Fibroblast of pulmonary artery (primary cell): ENCODE measurements around the gene PHF5A.
"Not testable (repeated sequence)": the region's sequence is repeated elsewhere in the genome, so short reads cannot be mapped to it uniquely, and the experiment has no call there.

Source experiments
- DNase-seq: peaks from one replicate; pipeline ENCODE4 v3.0.0-alpha.2; 2010; ENCODE audit warnings: low read depth
- H3K4me3 ChIP-seq: replicated peaks from 2 replicates; pipeline ENCODE4 v1.5.1; 2011; ENCODE audit warnings: low read depth, mild to moderate bottlenecking, control low read depth, low read length, moderate library complexity
- CTCF ChIP-seq: IDR thresholded peaks from 2 replicates; pipeline ENCODE4 v1.5.1; 2011; ENCODE audit warnings: mild to moderate bottlenecking, control low read depth, low read length, inconsistent platforms; ENCODE audit errors: missing control alignments

PHF5A gene

DNA sequence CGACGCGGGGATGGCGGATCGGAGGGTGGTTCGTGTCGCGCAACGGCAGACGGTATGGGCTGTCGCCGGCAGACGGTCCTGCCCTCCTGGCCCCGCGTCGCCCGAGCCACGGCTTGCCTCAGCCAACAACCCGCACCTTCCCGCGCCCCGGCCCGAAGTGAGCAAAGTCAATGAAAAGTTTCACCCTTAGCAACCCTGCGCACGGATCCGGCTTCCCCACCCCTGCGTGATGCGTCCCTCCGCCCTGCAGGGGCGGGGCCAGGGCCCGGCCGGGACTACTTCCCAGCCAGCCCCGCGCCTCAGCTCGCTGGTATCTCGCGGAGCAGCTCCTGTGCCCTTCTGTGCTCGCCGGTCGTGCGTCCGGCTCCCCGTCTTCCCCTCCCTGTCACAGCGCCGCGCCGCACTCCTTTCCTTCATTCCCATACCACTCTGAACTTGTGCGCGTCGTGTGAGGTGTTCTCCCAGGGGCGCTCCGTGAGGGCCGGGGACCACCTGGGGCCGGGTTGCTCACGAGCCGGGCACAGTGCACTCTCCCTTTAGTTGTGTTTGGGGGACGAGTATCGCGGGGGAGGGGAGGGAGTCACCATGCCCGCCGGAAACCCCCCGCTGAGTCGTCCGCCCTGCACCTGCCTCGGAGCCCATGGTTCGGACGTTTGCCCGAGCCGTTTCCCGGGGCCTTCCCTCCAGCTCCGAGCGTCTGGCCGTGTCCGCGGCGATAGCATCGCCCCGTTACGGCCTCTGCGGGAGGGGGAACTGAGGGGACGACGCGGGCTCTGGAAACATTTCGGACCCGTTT is 21.7 kb downstream of the PHF5A start, which contains the start of gene TOB2:
Gene TOB2, minus strand, starts transcription at position 163 of the 796 bp plus-strand sequence. CDS start 9,456 bp downstream, outside the sequence.
- H3K4me3 ChIP-seq = peak within 1 kb of the TSS; percentile 99
- peak; percentile 96 for DNase-seq
- no peak for TF ChIP-seq CTCF

- TF ChIP-seq CTCF = no peak
- no peak for DNase-seq
- peak overlapping the region; percentile 99 for H3K4me3 ChIP-seq
Measured at GRCh38 chr22:41446057-41446501, 22.4 kb downstream of the PHF5A start.

GRCh38 chr22:41445129-41446056 is 23.1 kb downstream of the PHF5A start:
- peak overlapping the region; percentile 99 for H3K4me3 ChIP-seq
- no peak for TF ChIP-seq CTCF
- DNase-seq = peak; percentile 14

DNA sequence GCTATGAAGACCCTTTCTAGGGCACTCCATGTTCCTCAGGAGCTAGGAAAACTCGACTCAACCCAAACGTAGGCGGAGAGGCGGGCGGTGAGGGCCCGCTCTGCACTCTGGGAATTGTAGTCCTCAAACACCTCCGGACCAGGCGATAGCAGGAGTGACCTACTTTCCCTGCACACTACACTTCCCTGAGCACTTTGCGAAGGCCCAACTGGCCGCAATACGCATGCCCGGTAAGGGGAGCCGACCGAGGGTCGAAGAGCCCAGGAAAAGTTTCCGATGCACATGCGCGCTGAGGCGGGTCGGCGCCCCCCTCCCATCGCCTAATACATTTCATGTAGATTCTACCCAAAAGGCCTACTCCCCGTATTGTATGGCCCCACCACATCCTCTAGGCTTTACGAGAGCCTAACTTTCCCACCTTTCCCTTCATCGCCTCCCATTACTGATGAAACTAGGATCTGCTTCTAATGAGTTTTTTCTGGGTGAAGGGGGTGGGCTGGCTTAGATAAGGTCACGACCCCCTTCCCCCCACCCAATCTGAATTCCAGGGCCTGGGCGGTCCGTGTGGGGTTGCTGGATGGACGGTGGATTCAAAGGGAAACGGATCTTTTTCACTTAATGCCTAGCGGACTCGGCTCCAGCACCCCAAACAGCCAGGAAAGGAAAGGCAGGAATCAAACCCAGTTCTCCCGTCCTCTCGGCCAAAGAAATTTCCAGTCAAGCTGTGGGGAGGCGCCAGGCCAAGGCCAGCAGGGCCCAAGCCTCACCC is 23.9 kb downstream of the PHF5A start:
- DNase-seq = peak; percentile 98
- peak overlapping the region; percentile 99 for H3K4me3 ChIP-seq
- TF ChIP-seq CTCF = no peak

DNA sequence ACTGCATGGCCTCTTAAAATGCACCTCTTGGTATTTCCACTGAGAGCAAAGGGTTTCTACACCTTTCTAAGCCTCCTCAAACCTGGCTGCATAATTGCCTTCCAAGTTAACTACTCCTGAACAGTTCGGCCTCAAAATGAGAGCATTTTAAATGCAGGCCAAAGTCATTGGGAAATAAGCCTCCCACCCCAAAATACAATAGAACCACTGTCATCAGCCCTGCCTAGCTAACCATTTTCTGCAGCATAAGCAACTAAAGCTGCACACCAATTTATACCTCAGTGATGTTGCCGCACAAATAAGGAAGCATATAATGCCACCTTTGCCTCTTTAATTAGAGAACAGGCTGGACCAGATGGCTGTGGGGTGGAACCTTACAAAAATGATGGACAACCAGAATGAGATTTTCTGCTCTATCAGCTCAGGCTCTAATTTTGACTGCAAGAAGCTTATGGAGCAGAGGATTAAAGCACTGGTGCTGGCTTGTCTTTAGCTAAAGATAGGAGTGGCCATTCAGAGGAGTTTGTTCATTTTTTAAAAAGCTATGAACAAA is 26.2 kb downstream of the PHF5A start:
- H3K4me3 ChIP-seq = no peak overlapping the region
- no peak for TF ChIP-seq CTCF
- no peak for DNase-seq

GRCh38 chr22:41440511-41440910 is 28.0 kb downstream of the PHF5A start:
- DNase-seq, H3K4me3 ChIP-seq: not testable (repeated sequence)
